ENCODE results near the gene OPTN. TPM values are rescaled to one million over a fixed set of nuclear protein-coding genes. Genes with fewer than 3 reads are reported as not detected.

Gene OPTN
- total RNA-seq, 1 donor from 2014 or later, result 13.9 TPM

DNA sequence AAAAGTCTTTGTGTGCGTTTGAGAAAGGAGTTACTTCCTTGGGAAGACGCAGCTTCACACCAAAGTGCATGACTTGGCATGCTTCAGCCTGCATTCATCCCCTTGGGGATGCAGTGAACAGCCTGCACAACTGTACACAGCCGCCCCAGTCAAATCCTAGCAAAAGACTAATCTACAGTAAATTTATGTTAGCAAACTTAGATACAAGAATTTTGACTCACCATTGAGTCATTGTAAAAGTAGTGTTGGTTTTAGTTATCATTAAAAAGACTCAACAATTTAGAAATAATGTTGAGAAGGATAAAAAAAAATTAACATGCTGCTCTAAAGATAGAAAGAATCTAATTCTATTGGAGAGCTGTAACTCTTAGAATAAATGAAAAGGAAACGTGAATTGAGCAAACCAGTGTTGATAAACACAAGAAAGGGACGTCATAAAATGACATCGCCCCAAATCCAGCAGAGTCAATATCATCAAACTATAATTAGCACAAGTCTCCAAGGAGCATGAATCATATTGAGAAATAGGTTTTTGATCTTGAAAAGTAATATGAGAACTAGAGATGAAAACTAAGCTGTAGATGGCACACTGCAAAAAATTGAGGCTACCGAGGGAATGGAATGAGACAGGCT is 11.9 kb upstream of the OPTN start:
- Histone ChIP-seq H4K20me1 (ENCODE audit: low read depth) (no peaks in the 10 kb centered on the region), H3K4me2 (no peak overlapping the region)

DNA sequence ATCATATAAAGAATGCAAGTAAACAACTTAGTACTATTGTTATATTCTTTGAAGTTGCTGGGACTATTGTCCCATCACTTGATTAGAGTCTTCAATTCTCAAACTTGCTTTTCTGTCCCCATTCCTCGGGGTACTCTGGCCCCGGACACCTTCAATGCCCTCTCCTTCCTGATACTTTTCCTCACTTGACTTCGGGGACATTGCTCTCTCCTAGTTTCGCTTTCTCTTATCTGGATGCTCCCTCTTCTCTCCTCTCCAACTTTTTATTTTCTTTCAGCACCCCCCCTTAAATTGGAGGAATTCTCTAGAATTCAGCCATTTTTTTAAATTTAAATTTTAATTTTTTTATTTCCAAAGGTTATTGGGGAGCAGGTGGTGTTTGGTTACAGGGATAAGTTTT is 10.6 kb upstream of the OPTN start:
- Histone ChIP-seq H3K4me2 (no peak overlapping the region), H3K9me3 (ENCODE audit: low read depth) (no peaks in the 10 kb centered on the region), H2AFZ (replicated peaks) (no peak overlapping the region), H3F3A (ENCODE audit: low read depth) (no peaks in the 10 kb centered on the region), H3K27ac (no peak overlapping the region), H3K79me2 (ENCODE audit: low read depth) (no peaks in the 10 kb centered on the region), H3K36me3 (no peaks in the 10 kb centered on the region), H3K4me3 (no peak overlapping the region), H3K9ac (no peak overlapping the region), H3K27me3 (no peaks in the 10 kb centered on the region), H3K4me1 (peaks cover 6% of the 10 kb centered on the region), H4K20me1 (ENCODE audit: low read depth) (no peaks in the 10 kb centered on the region)
- Mint-ChIP-seq H3K9me3 (peaks cover 24% of the 10 kb centered on the region), H3K4me3 (no peak overlapping the region), H3K27me3 (ENCODE audit: insufficient read depth, low read depth) (peaks cover 11% of the 10 kb centered on the region), H3K4me1 (peaks cover 17% of the 10 kb centered on the region), H3K27ac (no peak overlapping the region), H3K36me3 (peaks cover 4% of the 10 kb centered on the region)
- no peak for TF ChIP-seq EZH2phosphoT487 (IDR thresholded peaks at IDR 0.05)
- TF ChIP-seq, protein P1, sequence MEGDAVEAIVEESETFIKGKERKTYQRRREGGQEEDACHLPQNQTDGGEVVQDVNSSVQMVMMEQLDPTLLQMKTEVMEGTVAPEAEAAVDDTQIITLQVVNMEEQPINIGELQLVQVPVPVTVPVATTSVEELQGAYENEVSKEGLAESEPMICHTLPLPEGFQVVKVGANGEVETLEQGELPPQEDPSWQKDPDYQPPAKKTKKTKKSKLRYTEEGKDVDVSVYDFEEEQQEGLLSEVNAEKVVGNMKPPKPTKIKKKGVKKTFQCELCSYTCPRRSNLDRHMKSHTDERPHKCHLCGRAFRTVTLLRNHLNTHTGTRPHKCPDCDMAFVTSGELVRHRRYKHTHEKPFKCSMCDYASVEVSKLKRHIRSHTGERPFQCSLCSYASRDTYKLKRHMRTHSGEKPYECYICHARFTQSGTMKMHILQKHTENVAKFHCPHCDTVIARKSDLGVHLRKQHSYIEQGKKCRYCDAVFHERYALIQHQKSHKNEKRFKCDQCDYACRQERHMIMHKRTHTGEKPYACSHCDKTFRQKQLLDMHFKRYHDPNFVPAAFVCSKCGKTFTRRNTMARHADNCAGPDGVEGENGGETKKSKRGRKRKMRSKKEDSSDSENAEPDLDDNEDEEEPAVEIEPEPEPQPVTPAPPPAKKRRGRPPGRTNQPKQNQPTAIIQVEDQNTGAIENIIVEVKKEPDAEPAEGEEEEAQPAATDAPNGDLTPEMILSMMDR (IDR thresholded peaks at IDR 0.05), result no peak
- DNase-seq (ENCODE audit: low spot score), result no peak

More for the DNA sequence above, 11.9 kb upstream of the OPTN start:
- Mint-ChIP-seq H3K27ac (no peak overlapping the region), H3K4me3 (no peak overlapping the region), H3K4me1 (peaks cover 17% of the 10 kb centered on the region), H3K9me3 (peaks cover 32% of the 10 kb centered on the region), H3K27me3 (ENCODE audit: insufficient read depth, low read depth) (peaks cover 9% of the 10 kb centered on the region), H3K36me3 (peaks cover 3% of the 10 kb centered on the region)
- H3K9ac ChIP-seq, result no peak overlapping the region
- H3K4me1 ChIP-seq, result peaks cover 6% of the 10 kb centered on the region
- H3F3A ChIP-seq (ENCODE audit: low read depth), result no peaks in the 10 kb centered on the region
- no peak for TF ChIP-seq EZH2 (IDR thresholded peaks at IDR 0.05)
- TF ChIP-seq, protein P1 (IDR thresholded peaks at IDR 0.05), result no peak
- TF ChIP-seq EZH2phosphoT487 (IDR thresholded peaks at IDR 0.05), result no peak
- H2AFZ ChIP-seq (replicated peaks), result no peak overlapping the region
- no peaks in the 10 kb centered on the region for H3K9me3 ChIP-seq (ENCODE audit: low read depth)
- no peak overlapping the region for H3K27ac ChIP-seq
- H3K36me3 ChIP-seq, result no peaks in the 10 kb centered on the region
- no peak for DNase-seq (ENCODE audit: low spot score)
- H3K4me3 ChIP-seq, result no peak overlapping the region
- H3K27me3 ChIP-seq, result no peaks in the 10 kb centered on the region
- H3K79me2 ChIP-seq (ENCODE audit: low read depth), result no peaks in the 10 kb centered on the region

DNA sequence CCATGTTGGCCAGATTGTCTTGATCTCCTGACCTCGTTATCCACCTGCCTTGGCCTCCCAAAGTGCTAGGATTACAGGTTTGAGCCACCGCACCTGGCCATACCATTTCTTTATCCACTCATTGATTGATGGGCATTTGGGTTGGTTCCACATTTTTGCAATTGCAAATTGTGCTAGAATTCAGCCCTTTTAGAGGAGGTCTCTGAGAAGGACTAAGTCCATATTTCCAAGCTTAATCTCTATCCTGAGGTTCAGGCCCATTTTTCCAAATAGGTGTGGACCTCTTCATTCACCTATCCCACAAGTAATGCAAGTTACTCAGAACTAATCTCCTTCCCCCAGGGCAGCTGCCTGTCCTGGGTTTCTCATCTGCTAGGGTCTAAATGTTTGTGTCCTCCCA is 9.7 kb upstream of the OPTN start:
- no peak overlapping the region for H3K4me3 Mint-ChIP-seq
- no peaks in the 10 kb centered on the region for H3K9me3 ChIP-seq (ENCODE audit: low read depth)
- no peaks in the 10 kb centered on the region for H3F3A ChIP-seq (ENCODE audit: low read depth)
- no peak overlapping the region for H3K4me2 ChIP-seq
- no peaks in the 10 kb centered on the region for H3K36me3 ChIP-seq
- no peak overlapping the region for H2AFZ ChIP-seq (replicated peaks)
- no peak overlapping the region for H3K9ac ChIP-seq
- no peak for DNase-seq (ENCODE audit: low spot score)
- H3K4me3 ChIP-seq, result no peak overlapping the region
- H3K36me3 Mint-ChIP-seq, result peaks cover 3% of the 10 kb centered on the region
- H4K20me1 ChIP-seq (ENCODE audit: low read depth), result no peaks in the 10 kb centered on the region
- H3K9me3 Mint-ChIP-seq, result peaks cover 16% of the 10 kb centered on the region
- TF ChIP-seq, protein P1 (IDR thresholded peaks at IDR 0.05), result no peak
- TF ChIP-seq EZH2 (IDR thresholded peaks at IDR 0.05) (no peak), EZH2phosphoT487 (IDR thresholded peaks at IDR 0.05) (no peak)
- no peaks in the 10 kb centered on the region for H3K27me3 ChIP-seq
- H3K79me2 ChIP-seq (ENCODE audit: low read depth), result no peaks in the 10 kb centered on the region
- H3K27ac Mint-ChIP-seq, result no peak overlapping the region
- no peak overlapping the region for H3K27ac ChIP-seq
- peaks cover 11% of the 10 kb centered on the region for H3K27me3 Mint-ChIP-seq (ENCODE audit: insufficient read depth, low read depth)
- H3K4me1 ChIP-seq, result peaks cover 2% of the 10 kb centered on the region
- peaks cover 9% of the 10 kb centered on the region for H3K4me1 Mint-ChIP-seq
